ENCODE data around the gene DRD4.
"Not testable (repeated sequence)": the region's sequence is repeated elsewhere in the genome, so short reads cannot be mapped to it uniquely, and the experiment has no call there.

Gene DRD4

DNA sequence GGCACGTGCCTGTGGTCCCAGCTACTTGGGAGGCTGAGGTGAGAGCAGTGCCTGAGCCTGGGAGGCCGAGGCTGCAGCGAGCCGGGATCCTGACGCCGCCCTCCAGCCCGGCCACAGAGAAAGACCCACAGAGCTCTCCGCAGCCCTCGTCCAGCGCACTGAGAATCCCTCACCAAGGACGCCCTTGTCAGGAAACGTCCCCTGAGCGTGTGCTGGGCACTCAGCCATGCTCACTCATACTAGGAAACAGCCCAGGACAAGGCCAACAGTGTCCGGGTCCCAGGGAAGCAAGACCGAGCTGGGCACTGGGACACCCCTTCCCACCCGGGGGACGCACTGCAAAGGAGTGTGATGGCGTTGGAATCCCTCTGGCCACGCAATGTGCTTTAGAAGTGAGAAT, 43.4 kb downstream of the DRD4 start:
- no peak for DNase-seq (ENCODE audit: low spot score)

- DNase-seq (ENCODE audit: low spot score): no peak
These were observed 43.9 kb downstream of the DRD4 start for GRCh38 chr11:680970-681369.

DNA sequence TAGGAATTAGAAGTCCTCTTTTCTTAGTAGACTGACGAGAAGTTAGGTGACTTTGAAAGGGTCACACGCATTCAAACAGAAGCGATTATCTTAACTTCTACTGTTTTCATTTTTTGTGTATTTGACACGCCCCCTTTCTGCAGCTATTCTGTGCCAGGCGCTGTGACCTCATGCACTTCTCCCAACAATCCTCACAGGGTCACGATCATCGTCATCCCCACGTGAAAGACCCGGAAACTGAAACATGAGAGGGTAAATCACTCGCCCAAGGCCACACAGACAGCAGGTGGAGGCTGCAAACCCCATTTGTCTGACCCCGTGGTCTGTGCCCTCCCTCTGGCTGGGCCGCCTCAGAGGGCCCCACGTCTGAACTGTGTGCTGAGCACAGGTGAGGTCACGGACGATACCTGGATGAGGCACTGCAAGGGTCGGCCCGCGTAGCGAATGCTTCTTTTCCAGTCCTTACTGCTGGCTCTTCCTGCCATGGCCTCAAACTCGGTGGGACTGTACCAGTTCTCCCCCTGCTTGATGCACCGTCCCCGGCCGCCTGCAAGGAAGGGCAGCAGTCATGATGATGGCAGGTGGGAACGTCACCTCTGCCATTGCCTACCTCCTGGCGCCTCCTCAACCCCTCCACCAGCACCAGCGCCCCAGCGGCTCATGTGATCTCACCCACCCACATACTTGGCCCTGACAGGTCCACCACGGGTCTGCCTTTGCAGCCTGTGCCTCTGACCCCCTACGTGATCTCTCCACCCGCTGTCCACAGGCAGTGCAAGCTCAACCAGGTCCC, 49.6 kb downstream of the DRD4 start:
- no peak for DNase-seq (ENCODE audit: low spot score)

DNA sequence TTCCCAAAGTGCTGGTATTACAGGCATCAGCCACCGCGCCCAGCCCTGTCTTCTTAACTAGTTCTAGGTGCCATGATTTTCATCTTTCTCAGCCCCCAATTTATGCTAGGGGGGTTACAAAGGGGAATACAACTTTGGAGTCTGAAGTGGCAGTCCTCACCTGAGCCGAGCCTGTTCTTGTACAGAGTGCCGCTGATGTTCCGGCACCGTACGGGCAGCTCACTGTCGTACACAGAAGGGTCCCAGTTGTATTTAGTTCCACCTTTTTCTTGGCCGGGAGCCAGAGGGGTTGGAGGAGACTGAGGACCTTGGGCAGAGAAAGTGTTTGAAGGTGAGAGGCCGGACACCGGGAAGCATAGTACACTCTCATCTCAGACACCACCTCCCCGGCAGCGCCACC, 50.7 kb downstream of the DRD4 start:
- DNase-seq (ENCODE audit: low spot score): no peak

GRCh38 chr11:688681-689080, 51.6 kb downstream of the DRD4 start:
- no peak for DNase-seq (ENCODE audit: low spot score)

DNA sequence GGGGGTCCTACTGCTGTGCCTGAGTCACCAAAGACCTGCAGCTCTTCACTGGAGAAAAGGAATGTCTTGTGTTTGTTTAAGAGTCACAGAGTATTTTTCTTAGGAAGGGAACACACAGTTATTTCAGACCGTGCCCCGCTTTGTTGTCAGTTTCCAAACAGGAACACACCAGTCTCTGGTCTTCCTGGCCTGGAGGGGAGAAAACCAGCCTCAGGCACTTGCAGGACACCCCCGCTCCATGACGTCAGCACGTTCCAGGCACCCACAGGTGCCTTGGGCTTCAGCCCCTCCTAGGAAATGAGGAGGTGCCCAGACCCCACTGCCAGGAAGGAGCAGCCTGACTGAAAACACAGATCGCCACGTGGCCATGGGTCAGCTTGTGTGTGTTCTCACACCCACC, 52.6 kb downstream of the DRD4 start:
- no peak for DNase-seq (ENCODE audit: low spot score)

DNA sequence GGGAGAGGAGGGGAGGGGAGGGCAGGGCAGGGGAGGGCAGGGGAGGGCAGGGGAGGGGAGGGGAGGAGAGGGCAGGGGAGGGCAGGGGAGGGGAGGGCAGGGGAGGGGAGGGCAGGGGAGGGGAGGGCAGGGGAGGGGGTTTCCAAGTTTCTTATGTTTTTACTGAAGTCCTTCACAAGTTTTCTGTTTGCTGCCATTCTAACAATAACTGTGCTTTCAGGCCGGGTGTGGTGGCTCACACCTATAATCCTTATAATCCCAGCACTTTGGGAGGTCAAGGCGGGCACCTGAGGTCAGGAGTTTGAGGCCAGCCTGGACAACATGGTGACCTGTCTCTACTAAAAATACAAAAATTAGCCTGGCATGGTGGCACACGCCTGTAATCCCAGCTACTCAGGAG, 53.2 kb downstream of the DRD4 start:
- DNase-seq (ENCODE audit: low spot score): not testable (repeated sequence)

Data from kidney capillary endothelial cell (primary cell).